Spleen (tissue), 11 donors: ENCODE measurements around the gene OLFML2B. TPM values are rescaled to one million over a fixed set of nuclear protein-coding genes. Genes with fewer than 3 reads are reported as not detected.

Experiments
- DNase-seq: peaks from one replicate; pipeline ENCODE4 v3.0.0-alpha.2; 2020
- H3K27ac ChIP-seq, 8 donors: fragments of 200-600 bp; sonication (generic) in 7 of 8; 1 replicate in 4 of 8; 2 replicates in 4 of 8; pipeline versions ENCODE4 v1.5.0 to v1.8.0; 2016 to 2021; ENCODE audit warnings: inconsistent platforms in 4 of 8, mild to moderate bottlenecking in 4 of 8, moderate library complexity in 1 of 8
- H3K27me3 ChIP-seq, 7 donors: fragments of 200-600 bp; sonication (generic) in 6 of 7; replicated peaks in 1 of 7; 1 replicate in 4 of 7; 2 replicates in 3 of 7; pipeline versions ENCODE4 v1.5.0 to v1.8.0; 2016 to 2021; ENCODE audit warnings: inconsistent platforms in 3 of 7, mild to moderate bottlenecking in 1 of 7
- H3K36me3 ChIP-seq, 6 donors: fragments of 200-600 bp; sonication (generic) in 5 of 6; 1 replicate in 4 of 6; 2 replicates in 2 of 6; pipeline versions ENCODE4 v1.5.0 to v1.8.0; 2016 to 2021; ENCODE audit warnings: inconsistent platforms in 2 of 6
- H3K4me1 ChIP-seq, 6 donors: fragments of 200-600 bp; sonication (generic) in 5 of 6; 1 replicate in 3 of 6; 2 replicates in 3 of 6; pipeline versions ENCODE4 v1.5.0 to v1.8.0; 2016 to 2021; ENCODE audit warnings: inconsistent platforms in 3 of 6
- H3K4me3 ChIP-seq, 8 donors: fragments of 200-600 bp; sonication (generic) in 7 of 8; 1 replicate in 4 of 8; 2 replicates in 4 of 8; pipeline versions ENCODE4 v1.5.0 to v1.8.0; 2016 to 2021; ENCODE audit warnings: inconsistent platforms in 4 of 8, mild to moderate bottlenecking in 4 of 8, moderate library complexity in 2 of 8
- H3K9me3 ChIP-seq, 8 donors: fragments of 200-600 bp; sonication (generic) in 7 of 8; 1 replicate in 4 of 8; 2 replicates in 4 of 8; pipeline versions ENCODE4 v1.5.0 to v1.8.0; 2016 to 2021; ENCODE audit warnings: inconsistent platforms in 4 of 8
- POLR2A ChIP-seq, 3 donors: fragments of 450-650 bp; IDR thresholded peaks; one replicate each; pipeline ENCODE4 v1.5.1; 2017; ENCODE audit warnings: antibody characterized with exemption in 3 of 3, mild to moderate bottlenecking in 1 of 3
- POLR2AphosphoS5 ChIP-seq, 3 donors: sonication (generic); formaldehyde crosslinking; IDR thresholded peaks; one replicate each; pipeline ENCODE4 v1.5.1; 2017; ENCODE audit warnings: antibody characterized with exemption in 3 of 3
- WGBS, 5 donors: extraction: QIAGEN DNeasy Blood & Tissue Kit in 3 of 5; methylation state at CpG; one replicate each; pipeline versions ENCODE4 v1.1.5 to v1.1.7; 2013 to 2018; 5-methylcytosine and 5-hydroxymethylcytosine counted together
- intact Hi-C: fragments of 100-400 bp; cut with DNase I; formaldehyde crosslinking; loops from one replicate; pipeline ENCODE4 v1.15.0; 2023; ENCODE audit warnings: low total_unique reads
- polyA plus RNA-seq, 3 donors: library from polyadenylated mRNA; stranded (reverse); fragments of 200-250 nt; gene quantifications; one replicate each; pipeline ENCODE4 v1.2.1, GENCODE V29; 2013
- total RNA-seq, 7 donors: library from RNA; depleted of rRNA in 3 of 7; stranded (reverse); fragments of >200 nt in 3 of 7; fragmentation: NEBNext Ultra II Directional in 4 of 7; extraction: Animal tissue kit (Norgen Biotek cat#: 25700) in 4 of 7; gene quantifications; one replicate each; pipeline versions ENCODE4 v1.1.0 to v1.2.1, GENCODE V29; 2016 to 2021
- TF ChIP-seq, protein P1 (sequence below), 11 experiments: fragments of 200-600 bp in 7 of 11; fragments of 450-650 bp in 4 of 11; sonication (generic) in 4 of 11; IDR thresholded peaks in 8 of 11; conservative IDR thresholded peaks in 3 of 11; 1 replicate in 7 of 11; 2 replicates in 4 of 11; pipeline versions ENCODE4 v1.4.0 to v1.8.0; 2016 to 2021; ENCODE audit warnings: antibody characterized with exemption in 11 of 11, inconsistent platforms in 4 of 11, mild to moderate bottlenecking in 1 of 11
- donor health status: healthy with polysubstance abuse.
- donor health status: DM: no; HTN: no; CAD: no; lungs with moderate emphysema.
- donor health status: DM: no; HTN: no; CAD: no.
- donor health status: Bipolar disorder and iron deficiency.
- donor health status: healthy.
- donor health status: DM: no; HTN: no; CAD: no.
- donor health status: DM: yes; HTN: yes; CAD: no.

Gene OLFML2B
- total and polyA plus RNA-seq, 10 donors, result 3.0 to 39.7 (median 15.0) TPM

DNA sequence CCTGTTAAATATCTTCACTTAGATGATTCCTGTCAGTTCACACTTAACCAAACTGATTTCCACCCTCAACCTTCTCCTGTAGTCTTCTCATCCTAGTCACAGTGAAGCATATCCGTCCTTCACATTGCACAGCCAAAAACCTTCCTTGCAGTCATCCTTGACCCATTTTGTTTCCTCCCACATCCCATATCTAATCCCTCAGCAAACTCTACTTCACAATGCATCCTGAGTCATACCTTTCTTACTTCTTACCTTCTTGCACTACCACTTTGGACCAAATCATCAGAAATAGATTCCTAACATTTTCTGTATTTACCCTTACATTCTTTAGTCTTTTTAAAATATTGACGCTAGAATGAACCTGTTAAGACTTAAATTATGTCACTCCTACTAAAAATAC, 86.9 kb downstream of the OLFML2B start:
- Histone ChIP-seq H3K4me3 (no peak overlapping the region), H3K9me3 (no peaks in the 10 kb centered on the region), H3K36me3 (peaks cover 0 to 62% (median 4%) of the 10 kb centered on the region in 6 donors), H3K4me1 (peaks cover 4 to 26% (median 11%) of the 10 kb centered on the region in 6 donors), H3K27ac (no peak overlapping the region), H3K27me3 (no peaks in the 10 kb centered on the region)
- TF ChIP-seq, protein P1, sequence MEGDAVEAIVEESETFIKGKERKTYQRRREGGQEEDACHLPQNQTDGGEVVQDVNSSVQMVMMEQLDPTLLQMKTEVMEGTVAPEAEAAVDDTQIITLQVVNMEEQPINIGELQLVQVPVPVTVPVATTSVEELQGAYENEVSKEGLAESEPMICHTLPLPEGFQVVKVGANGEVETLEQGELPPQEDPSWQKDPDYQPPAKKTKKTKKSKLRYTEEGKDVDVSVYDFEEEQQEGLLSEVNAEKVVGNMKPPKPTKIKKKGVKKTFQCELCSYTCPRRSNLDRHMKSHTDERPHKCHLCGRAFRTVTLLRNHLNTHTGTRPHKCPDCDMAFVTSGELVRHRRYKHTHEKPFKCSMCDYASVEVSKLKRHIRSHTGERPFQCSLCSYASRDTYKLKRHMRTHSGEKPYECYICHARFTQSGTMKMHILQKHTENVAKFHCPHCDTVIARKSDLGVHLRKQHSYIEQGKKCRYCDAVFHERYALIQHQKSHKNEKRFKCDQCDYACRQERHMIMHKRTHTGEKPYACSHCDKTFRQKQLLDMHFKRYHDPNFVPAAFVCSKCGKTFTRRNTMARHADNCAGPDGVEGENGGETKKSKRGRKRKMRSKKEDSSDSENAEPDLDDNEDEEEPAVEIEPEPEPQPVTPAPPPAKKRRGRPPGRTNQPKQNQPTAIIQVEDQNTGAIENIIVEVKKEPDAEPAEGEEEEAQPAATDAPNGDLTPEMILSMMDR (IDR thresholded peaks at IDR 0.05 in 8 of 11, conservative IDR thresholded peaks at IDR 0.05 in 3 of 11), result no peak
- TF ChIP-seq POLR2A (IDR thresholded peaks at IDR 0.05) (no peak), POLR2AphosphoS5 (IDR thresholded peaks at IDR 0.05) (no peak)
- intact Hi-C loops, result no loop called here
- DNase-seq, result no peak
- 92 to 98% (median 94%) methylated on average over 2 of the region's 2 CpGs for WGBS, 5 donors

DNA sequence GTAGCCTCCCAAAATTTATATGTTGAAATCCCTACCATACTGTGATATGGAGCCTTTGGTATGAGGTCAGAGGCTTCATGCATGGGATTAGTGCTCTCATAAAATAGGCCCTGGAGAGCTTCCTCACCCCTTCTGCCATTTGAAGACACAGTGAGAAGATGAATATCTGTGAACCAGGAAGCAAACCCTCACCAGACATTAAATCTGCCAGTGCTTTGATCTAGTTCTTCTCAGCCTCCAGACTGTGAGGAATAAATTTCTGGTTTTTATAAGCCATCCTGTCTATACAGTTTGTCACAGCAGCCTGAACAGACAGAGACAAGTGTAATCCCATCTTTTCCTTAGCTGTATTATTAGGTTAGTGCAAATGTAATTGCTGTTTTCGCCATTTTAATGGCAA, 88.4 kb downstream of the OLFML2B start:
- DNase-seq, result no peak
- Histone ChIP-seq H3K27ac (no peak overlapping the region), H3K4me1 (peaks cover 4 to 26% (median 11%) of the 10 kb centered on the region in 6 donors), H3K4me3 (no peak overlapping the region), H3K27me3 (no peaks in the 10 kb centered on the region), H3K9me3 (no peaks in the 10 kb centered on the region), H3K36me3 (peaks cover 0 to 50% (median 3%) of the 10 kb centered on the region in 6 donors)
- 94 to 100% (median 97%) methylated on average over 1 of the region's 1 CpG for WGBS, 5 donors
- intact Hi-C loops, result no loop called here
- TF ChIP-seq POLR2AphosphoS5 (IDR thresholded peaks at IDR 0.05), result no peak
- TF ChIP-seq, protein P1 (IDR thresholded peaks at IDR 0.05 in 8 of 11, conservative IDR thresholded peaks at IDR 0.05 in 3 of 11), result no peak
- TF ChIP-seq POLR2A (IDR thresholded peaks at IDR 0.05), result no peak

DNA sequence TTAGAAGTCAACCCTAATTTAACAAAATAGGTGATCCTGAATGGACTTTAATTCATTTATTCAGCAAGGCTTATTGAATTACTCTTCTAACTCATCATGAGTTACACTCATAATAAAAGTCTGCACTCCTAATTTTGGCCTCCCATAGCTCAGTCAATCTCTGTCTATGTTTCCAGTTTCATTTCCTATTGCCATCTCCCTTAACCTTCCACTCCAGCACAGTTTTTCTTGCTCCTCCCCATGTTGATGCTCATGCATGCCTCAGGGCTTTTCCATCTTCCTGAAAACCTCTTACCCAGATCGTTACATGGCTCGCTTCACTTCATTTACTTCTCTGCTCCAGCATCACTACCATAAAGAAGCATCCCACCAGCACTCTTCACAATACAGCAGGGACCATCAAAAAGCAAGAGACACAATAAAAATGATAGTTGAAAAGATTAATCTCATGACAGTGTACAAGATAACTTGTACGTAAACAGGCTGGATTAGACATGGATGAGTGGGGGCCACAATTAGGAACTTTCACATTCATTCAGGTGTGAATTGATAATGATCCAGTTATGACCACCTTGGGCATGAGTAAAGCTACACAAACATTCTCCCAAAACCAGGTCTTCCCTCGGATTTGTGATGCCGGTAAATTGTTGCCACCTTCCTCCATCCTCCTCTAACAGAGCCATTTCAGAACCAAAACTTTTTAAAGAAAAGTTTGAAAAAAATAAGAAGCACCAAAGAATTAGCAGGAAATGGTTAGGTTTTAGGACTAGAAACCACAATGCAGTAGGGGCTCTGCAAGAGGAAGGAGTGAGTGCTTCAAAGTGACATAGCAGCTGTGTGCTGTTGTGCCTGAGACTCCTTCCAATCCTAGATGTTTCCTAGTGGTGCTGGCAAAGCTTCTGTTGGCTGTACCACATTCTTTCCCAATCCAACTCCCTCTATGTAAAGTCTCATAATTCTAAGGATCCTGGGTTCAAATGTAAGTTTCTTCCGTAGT, 89.8 kb downstream of the OLFML2B start:
- Histone ChIP-seq H3K27me3 (no peaks in the 10 kb centered on the region), H3K4me3 (no peak overlapping the region), H3K4me1 (peaks cover 4 to 26% (median 11%) of the 10 kb centered on the region in 6 donors), H3K27ac (peak overlapping the region in 2 of 8 donors; percentile 13 to 22), H3K9me3 (no peaks in the 10 kb centered on the region), H3K36me3 (peaks cover 0 to 36% (median 3%) of the 10 kb centered on the region in 6 donors)
- intact Hi-C loops, result no loop called here
- no peak for DNase-seq
- TF ChIP-seq POLR2A (IDR thresholded peaks at IDR 0.05) (no peak), POLR2AphosphoS5 (IDR thresholded peaks at IDR 0.05) (no peak)
- TF ChIP-seq, protein P1 (IDR thresholded peaks at IDR 0.05 in 8 of 11, conservative IDR thresholded peaks at IDR 0.05 in 3 of 11), result no peak
- 40 to 64% (median 47%) methylated on average over 6 of the region's 6 CpGs for WGBS, 5 donors

Other genes starting within 250 kb of the OLFML2B start
- 1 to 10 TPM in 2 of 7 donors, under 1 TPM in 5; 0.23 to 1.7 (median 0.61) TPM for gene NOS1AP, start 45.8 kb upstream of the OLFML2B start, total RNA-seq
- under 1 TPM in 1 of 3 donors, not detected in 2; 0.16 TPM for gene NOS1AP, start 45.8 kb upstream of the OLFML2B start, polyA plus RNA-seq